CD4-positive, CD25-positive, alpha-beta regulatory T cell (primary cell): ENCODE results near the gene DOLPP1. TPM values are rescaled to one million over a fixed set of nuclear protein-coding genes. Genes with fewer than 3 reads are reported as not detected.

Source experiments
- ATAC-seq, 2 donors: fragments of 150-1000 bp; cut with Tn5 transposase; one replicate each; pipeline ENCODE4 v1.10.0; 2021; ENCODE audit warnings: low read depth in 2 of 2, moderate number of reproducible peaks in 2 of 2, moderate library complexity in 1 of 2
- DNase-seq, 3 donors: peaks; one replicate each; pipeline versions ENCODE4 v3.0.0 to v3.0.0-alpha.2; 2012 to 2022; ENCODE audit warnings: mixed read lengths in 1 of 3
- H3K27ac ChIP-seq: one replicate; pipeline ENCODE4 v1.7.0; 2013; ENCODE audit warnings: mild to moderate bottlenecking, low read length; ENCODE audit not compliant: insufficient read depth, poor library complexity, severe bottlenecking
- H3K27me3 ChIP-seq: one replicate; pipeline ENCODE4 v1.7.0; 2013; ENCODE audit warnings: low read length; ENCODE audit not compliant: control insufficient read depth, insufficient read depth
- H3K36me3 ChIP-seq: one replicate; pipeline ENCODE4 v1.7.0; 2013; ENCODE audit warnings: mild to moderate bottlenecking, low read length, moderate library complexity; ENCODE audit not compliant: control insufficient read depth, insufficient read depth
- H3K4me1 ChIP-seq: 2 replicates; pipeline ENCODE4 v1.7.0; 2013; ENCODE audit warnings: mild to moderate bottlenecking, low read length; ENCODE audit not compliant: insufficient read depth, control insufficient read depth, poor library complexity, severe bottlenecking
- H3K4me3 ChIP-seq: one replicate; pipeline ENCODE4 v1.7.0; 2013; ENCODE audit warnings: low read depth, mild to moderate bottlenecking, low read length, moderate library complexity
- H3K9me3 ChIP-seq, 2 experiments: 1 replicate in 1 of 2; 2 replicates in 1 of 2; pipeline ENCODE4 v1.7.0; 2013; ENCODE audit warnings: low read length in 2 of 2, mild to moderate bottlenecking in 1 of 2, moderate library complexity in 1 of 2; ENCODE audit not compliant: control insufficient read depth in 2 of 2
- H3K27ac Mint-ChIP-seq, 3 donors: one replicate each; pipeline ENCODE4 v1.8.0; 2020 to 2022; ENCODE audit warnings: mild to moderate bottlenecking in 3 of 3, mixed read lengths in 3 of 3, moderate library complexity in 2 of 3
- H3K27me3 Mint-ChIP-seq: one replicate; pipeline ENCODE4 v1.8.0; 2022; ENCODE audit warnings: mild to moderate bottlenecking, mixed read lengths
- H3K36me3 Mint-ChIP-seq: one replicate; pipeline ENCODE4 v1.8.0; 2020; ENCODE audit warnings: mixed read lengths
- H3K4me1 Mint-ChIP-seq, 4 donors: one replicate each; pipeline ENCODE4 v1.8.0; 2020 to 2022; ENCODE audit warnings: mixed read lengths in 4 of 4, mild to moderate bottlenecking in 1 of 4
- H3K4me3 Mint-ChIP-seq, 4 donors: one replicate each; pipeline ENCODE4 v1.8.0; 2020 to 2022; ENCODE audit warnings: mild to moderate bottlenecking in 4 of 4, mixed read lengths in 4 of 4, moderate library complexity in 3 of 4
- H3K9me3 Mint-ChIP-seq, 7 donors: one replicate each; pipeline ENCODE4 v1.8.0; 2020 to 2022; ENCODE audit warnings: mixed read lengths in 7 of 7, mild to moderate bottlenecking in 3 of 7, moderate library complexity in 2 of 7
- polyA plus RNA-seq, 4 donors: library from polyadenylated mRNA; unstranded; fragments of 300-500 nt; fragmentation: Illumina TruSeq; gene quantifications; one replicate each; pipeline ENCODE4 v1.2.3, GENCODE V29; 2021
- total RNA-seq: library from RNA; stranded (reverse); gene quantifications from one replicate; pipeline ENCODE4 v1.2.3, GENCODE V29; 2022

DOLPP1 gene
- total and polyA plus RNA-seq, 5 donors from 2014 or later, result 3.9 to 9.3 (median 8.7) TPM

GRCh38 chr9:129069862-129070641, 10.9 kb upstream of the DOLPP1 start:
- Histone ChIP-seq H3K4me3 (no peak overlapping the region), H3K9me3 (no peaks in the 10 kb centered on the region), H3K27me3 (no peaks in the 10 kb centered on the region), H3K27ac (no peak overlapping the region), H3K36me3 (peaks cover 19% of the 10 kb centered on the region), H3K4me1 (peaks cover 33% of the 10 kb centered on the region)
- Mint-ChIP-seq H3K4me3 (no peak overlapping the region), H3K4me1 (peaks cover 0 to 38% (median 14%) of the 10 kb centered on the region in 4 donors), H3K36me3 (peaks cover 8% of the 10 kb centered on the region), H3K27ac (peak overlapping the region in 1 of 3 donors; percentile 73), H3K9me3 (no peaks in the 10 kb centered on the region), H3K27me3 (no peaks in the 10 kb centered on the region)
- ATAC-seq (no peak), DNase-seq (no peak)

GRCh38 chr9:129070696-129071525, 10.0 kb upstream of the DOLPP1 start:
- H3K9me3 ChIP-seq, result no peaks in the 10 kb centered on the region
- Mint-ChIP-seq H3K4me1 (peaks cover 0 to 38% (median 14%) of the 10 kb centered on the region in 4 donors), H3K36me3 (peaks cover 4% of the 10 kb centered on the region), H3K27ac (peak overlapping the region in 1 of 3 donors; percentile 56), H3K9me3 (no peaks in the 10 kb centered on the region), H3K4me3 (no peak overlapping the region), H3K27me3 (no peaks in the 10 kb centered on the region)
- no peak overlapping the region for H3K27ac ChIP-seq
- H3K27me3 ChIP-seq, result no peaks in the 10 kb centered on the region
- DNase-seq, result no peak
- ATAC-seq, result no peak
- H3K4me3 ChIP-seq, result no peak overlapping the region
- peaks cover 14% of the 10 kb centered on the region for H3K36me3 ChIP-seq
- H3K4me1 ChIP-seq, result peaks cover 33% of the 10 kb centered on the region

- H3K36me3 ChIP-seq, result peaks cover 14% of the 10 kb centered on the region
- H3K4me1 ChIP-seq, result peaks cover 33% of the 10 kb centered on the region
- Mint-ChIP-seq H3K4me1 (peaks cover 0 to 38% (median 14%) of the 10 kb centered on the region in 4 donors), H3K9me3 (no peaks in the 10 kb centered on the region), H3K27me3 (no peaks in the 10 kb centered on the region), H3K36me3 (peaks cover 3% of the 10 kb centered on the region), H3K27ac (peak overlapping the region in 2 of 3 donors; percentile 81 to 89), H3K4me3 (peak overlapping the region in 2 of 4 donors; percentile 32 to 55)
- DNase-seq, result peak in 2 of 3 donors; percentile 25 to 78
- peak; percentile 28 to 29 for ATAC-seq
- no peaks in the 10 kb centered on the region for H3K9me3 ChIP-seq
- no peak overlapping the region for H3K27ac ChIP-seq
- no peak overlapping the region for H3K4me3 ChIP-seq
- H3K27me3 ChIP-seq, result no peaks in the 10 kb centered on the region
These were observed 9.3 kb upstream of the DOLPP1 start for GRCh38 chr9:129071526-129072126.

GRCh38 chr9:129072171-129072570, 8.7 kb upstream of the DOLPP1 start:
- no peak for DNase-seq
- peaks cover 3% of the 10 kb centered on the region for H3K36me3 Mint-ChIP-seq

GRCh38 chr9:129073404-129073803, 7.5 kb upstream of the DOLPP1 start:
- Mint-ChIP-seq H3K36me3 (no peaks in the 10 kb centered on the region), H3K27ac (peak overlapping the region in 2 of 3 donors; percentile 31 to 38), H3K4me3 (peak overlapping the region in 1 of 4 donors; percentile 58), H3K9me3 (no peaks in the 10 kb centered on the region), H3K4me1 (peaks cover 0 to 37% (median 14%) of the 10 kb centered on the region in 4 donors), H3K27me3 (no peaks in the 10 kb centered on the region)
- Histone ChIP-seq H3K4me1 (peaks cover 32% of the 10 kb centered on the region), H3K9me3 (no peaks in the 10 kb centered on the region), H3K4me3 (no peak overlapping the region), H3K36me3 (no peaks in the 10 kb centered on the region), H3K27me3 (no peaks in the 10 kb centered on the region), H3K27ac (no peak overlapping the region)
- DNase-seq, result peak in 1 of 3 donors; percentile 23
- no peak for ATAC-seq

More at GRCh38 chr9:129072171-129072570, 8.7 kb upstream of the DOLPP1 start:
- peaks cover 33% of the 10 kb centered on the region for H3K4me1 ChIP-seq
- ATAC-seq, result no peak
- Mint-ChIP-seq H3K27ac (peak overlapping the region in 2 of 3 donors; percentile 81 to 89), H3K9me3 (no peaks in the 10 kb centered on the region), H3K4me1 (peaks cover 0 to 38% (median 14%) of the 10 kb centered on the region in 4 donors), H3K27me3 (no peaks in the 10 kb centered on the region), H3K4me3 (peak overlapping the region in 2 of 4 donors; percentile 32 to 55)
- H3K36me3 ChIP-seq, result peaks cover 12% of the 10 kb centered on the region
- no peaks in the 10 kb centered on the region for H3K27me3 ChIP-seq
- H3K4me3 ChIP-seq, result no peak overlapping the region
- no peak overlapping the region for H3K27ac ChIP-seq
- H3K9me3 ChIP-seq, result no peaks in the 10 kb centered on the region

- no peak overlapping the region for H3K27ac ChIP-seq
- peak overlapping the region in 1 of 3 donors; percentile 68 for H3K27ac Mint-ChIP-seq
These were observed 6.8 kb upstream of the DOLPP1 start for GRCh38 chr9:129074106-129074505.

GRCh38 chr9:129075996-129076639, 4.8 kb upstream of the DOLPP1 start:
- Mint-ChIP-seq H3K4me3 (peak overlapping the region in 2 of 4 donors; percentile 23 to 66), H3K36me3 (no peaks in the 10 kb centered on the region), H3K27ac (no peak overlapping the region), H3K9me3 (no peaks in the 10 kb centered on the region), H3K27me3 (peaks cover 5% of the 10 kb centered on the region), H3K4me1 (peaks cover 0 to 28% (median 17%) of the 10 kb centered on the region in 4 donors)
- H3K27me3 ChIP-seq, result no peaks in the 10 kb centered on the region
- H3K27ac ChIP-seq, result no peak overlapping the region
- no peak overlapping the region for H3K4me3 ChIP-seq
- no peaks in the 10 kb centered on the region for H3K36me3 ChIP-seq
- peaks cover 18% of the 10 kb centered on the region for H3K4me1 ChIP-seq
- ATAC-seq, result no peak
- no peaks in the 10 kb centered on the region for H3K9me3 ChIP-seq
- no peak for DNase-seq

More at GRCh38 chr9:129074106-129074505, 6.8 kb upstream of the DOLPP1 start:
- H3K4me3 ChIP-seq, result no peak overlapping the region
- H3K36me3 Mint-ChIP-seq, result no peaks in the 10 kb centered on the region
- no peak for DNase-seq
- no peaks in the 10 kb centered on the region for H3K27me3 ChIP-seq
- peak overlapping the region in 1 of 4 donors; percentile 22 for H3K4me3 Mint-ChIP-seq
- ATAC-seq, result no peak
- H3K4me1 ChIP-seq, result peaks cover 25% of the 10 kb centered on the region
- H3K9me3 Mint-ChIP-seq, result no peaks in the 10 kb centered on the region
- no peaks in the 10 kb centered on the region for H3K27me3 Mint-ChIP-seq
- no peaks in the 10 kb centered on the region for H3K36me3 ChIP-seq
- no peaks in the 10 kb centered on the region for H3K9me3 ChIP-seq
- H3K4me1 Mint-ChIP-seq, result peaks cover 0 to 31% (median 11%) of the 10 kb centered on the region in 4 donors
